CD4-positive, alpha-beta memory T cell (primary cell): ENCODE results near the gene ADGRL3. TPM values are rescaled to one million over a fixed set of nuclear protein-coding genes. Genes with fewer than 3 reads are reported as not detected.
"Not testable (repeated sequence)": the region's sequence is repeated elsewhere in the genome, so short reads cannot be mapped to it uniquely, and the experiment has no call there.

Experiments used
- CTCF ChIA-PET: fragments of 350-600 bp; sonication (Branson Sonifier 250); formaldehyde crosslinking; loops from one replicate; lab custom pipeline; 2021; ENCODE audit warnings: inconsistent platforms; ENCODE audit not compliant: partially characterized antibody; lab: Charles Lee
- POLR2A ChIA-PET: fragments of 350-600 bp; sonication (Branson Sonifier 250); formaldehyde crosslinking; loops from one replicate; lab custom pipeline; 2021; ENCODE audit not compliant: partially characterized antibody; lab: Charles Lee
- DNase-seq, 5 donors: peaks; one replicate each; pipeline versions ENCODE4 v3.0.0 to v3.0.0-alpha.2; 2020 to 2022; ENCODE audit warnings: mixed read lengths in 1 of 5
- H3K27ac ChIP-seq: one replicate; pipeline ENCODE4 v1.7.0; 2013; ENCODE audit warnings: low read depth, low read length
- H3K27me3 ChIP-seq: 2 replicates; pipeline ENCODE4 v1.7.0; 2013; ENCODE audit warnings: mild to moderate bottlenecking, low read length, moderate library complexity; ENCODE audit not compliant: insufficient read depth
- H3K36me3 ChIP-seq: 2 replicates; pipeline ENCODE4 v1.7.0; 2013; ENCODE audit warnings: mild to moderate bottlenecking, low read length, moderate library complexity; ENCODE audit not compliant: insufficient read depth
- H3K4me1 ChIP-seq: 2 replicates; pipeline ENCODE4 v1.7.0; 2013; ENCODE audit warnings: mild to moderate bottlenecking, low read length, moderate library complexity; ENCODE audit not compliant: insufficient read depth
- H3K4me3 ChIP-seq, 2 donors: one replicate each; pipeline ENCODE4 v1.7.0; 2013; ENCODE audit warnings: low read length in 2 of 2, mild to moderate bottlenecking in 1 of 2
- H3K9me3 ChIP-seq, 2 donors: one replicate each; pipeline ENCODE4 v1.7.0; 2013; ENCODE audit warnings: low read length in 2 of 2, control low read depth in 1 of 2; ENCODE audit not compliant: control insufficient read depth in 1 of 2
- H3K27ac Mint-ChIP-seq, 7 donors: one replicate each; pipeline ENCODE4 v1.8.0; 2020 to 2021; ENCODE audit warnings: mixed read lengths in 7 of 7, mild to moderate bottlenecking in 6 of 7, inconsistent platforms in 3 of 7, moderate library complexity in 3 of 7
- H3K27me3 Mint-ChIP-seq, 2 donors: one replicate each; pipeline ENCODE4 v1.8.0; 2020 to 2021; ENCODE audit warnings: mixed read lengths in 2 of 2
- H3K36me3 Mint-ChIP-seq, 2 donors: one replicate each; pipeline ENCODE4 v1.8.0; 2020 to 2021; ENCODE audit warnings: mixed read lengths in 2 of 2, inconsistent platforms in 1 of 2, mild to moderate bottlenecking in 1 of 2
- H3K4me1 Mint-ChIP-seq, 4 donors: one replicate each; pipeline ENCODE4 v1.8.0; 2020 to 2021; ENCODE audit warnings: mixed read lengths in 4 of 4, mild to moderate bottlenecking in 1 of 4
- H3K4me3 Mint-ChIP-seq, 8 donors: one replicate each; pipeline ENCODE4 v1.8.0; 2020 to 2021; ENCODE audit warnings: mixed read lengths in 8 of 8, mild to moderate bottlenecking in 7 of 8, moderate library complexity in 6 of 8, inconsistent platforms in 3 of 8
- H3K9me3 Mint-ChIP-seq, 8 donors: one replicate each; pipeline ENCODE4 v1.8.0; 2020 to 2021; ENCODE audit warnings: mixed read lengths in 8 of 8, mild to moderate bottlenecking in 5 of 8, inconsistent platforms in 3 of 8, moderate library complexity in 1 of 8
- intact Hi-C: fragments of 100-400 bp; cut with micrococcal nuclease; formaldehyde crosslinking; loops from one replicate; pipeline ENCODE4 v1.15.1; 2023
- polyA plus RNA-seq, 2 donors: library from polyadenylated mRNA; unstranded; fragments of 300-500 nt; fragmentation: Illumina TruSeq; gene quantifications; one replicate each; pipeline ENCODE4 v1.2.3, GENCODE V29; 2021
- total RNA-seq, 2 experiments: library from RNA; stranded (reverse); gene quantifications; one replicate each; pipeline ENCODE4 v1.2.3, GENCODE V29; 2021

Gene ADGRL3
- total and polyA plus RNA-seq, 4 experiments from 2014 or later: not detected

DNA sequence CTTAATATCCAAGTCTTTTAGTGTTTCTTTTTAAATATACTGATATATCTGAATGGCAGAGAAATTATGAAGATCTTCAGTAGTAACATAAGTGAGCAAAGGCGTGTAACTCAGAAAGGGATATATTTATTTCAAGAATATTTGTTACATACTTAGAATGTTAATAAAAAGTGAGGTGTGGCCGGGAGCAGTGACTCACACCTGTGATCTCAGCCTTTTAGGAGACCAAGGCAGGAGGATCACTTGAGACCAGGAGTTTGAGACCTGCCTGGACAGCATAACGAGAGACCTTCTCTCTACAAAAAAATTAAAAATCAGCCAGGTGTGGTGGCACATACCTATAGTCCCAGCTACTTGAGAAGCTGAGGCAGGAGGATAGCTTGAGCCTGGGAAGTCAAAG is 651.0 kb downstream of the ADGRL3 start:
- H3K4me1 ChIP-seq: no peaks in the 10 kb centered on the region
- Mint-ChIP-seq H3K4me1 (no peaks in the 10 kb centered on the region), H3K27ac (no peak overlapping the region), H3K9me3 (peaks cover 0 to 13% (median 1%) of the 10 kb centered on the region in 8 donors), H3K27me3 (no peaks in the 10 kb centered on the region), H3K36me3 (no peaks in the 10 kb centered on the region), H3K4me3 (no peak overlapping the region)
- ChIA-PET CTCF (no interaction called here), POLR2A (no interaction called here)
- H3K27ac ChIP-seq: no peak overlapping the region
- intact Hi-C loops: no loop called here
- DNase-seq: no peak
- H3K27me3 ChIP-seq: no peaks in the 10 kb centered on the region
- H3K9me3 ChIP-seq: no peaks in the 10 kb centered on the region
- no peak overlapping the region for H3K4me3 ChIP-seq
- H3K36me3 ChIP-seq: no peaks in the 10 kb centered on the region

DNA sequence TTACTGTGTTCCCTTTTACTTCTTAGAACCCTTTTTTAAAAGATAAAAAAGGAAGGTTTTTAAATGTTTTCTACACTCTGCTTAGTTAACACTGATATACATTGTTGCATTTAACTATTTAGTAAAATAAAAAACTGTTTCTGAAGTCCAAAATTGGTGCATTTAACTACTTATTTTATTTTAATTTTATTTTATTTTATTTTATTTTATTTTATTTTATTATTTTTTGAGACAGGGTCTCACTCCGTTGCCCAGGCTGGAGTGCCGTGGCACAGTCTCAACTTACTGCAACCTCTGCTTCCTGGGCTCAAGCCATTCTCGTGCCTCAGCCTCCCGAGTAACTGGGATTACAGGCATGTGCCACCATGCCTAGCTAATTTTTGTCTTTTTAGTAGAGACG is 652.0 kb downstream of the ADGRL3 start:
- H3K27me3 ChIP-seq, H3K4me1 Mint-ChIP-seq, CTCF ChIA-PET, H3K27me3 Mint-ChIP-seq, H3K27ac ChIP-seq, POLR2A ChIA-PET, H3K9me3 ChIP-seq, H3K36me3 Mint-ChIP-seq, H3K4me3 ChIP-seq, H3K4me3 Mint-ChIP-seq, intact Hi-C loops, H3K4me1 ChIP-seq, H3K27ac Mint-ChIP-seq, H3K36me3 ChIP-seq, DNase-seq: not testable (repeated sequence)
- peaks cover 0 to 13% (median 3%) of the 10 kb centered on the region in 8 donors for H3K9me3 Mint-ChIP-seq

DNA sequence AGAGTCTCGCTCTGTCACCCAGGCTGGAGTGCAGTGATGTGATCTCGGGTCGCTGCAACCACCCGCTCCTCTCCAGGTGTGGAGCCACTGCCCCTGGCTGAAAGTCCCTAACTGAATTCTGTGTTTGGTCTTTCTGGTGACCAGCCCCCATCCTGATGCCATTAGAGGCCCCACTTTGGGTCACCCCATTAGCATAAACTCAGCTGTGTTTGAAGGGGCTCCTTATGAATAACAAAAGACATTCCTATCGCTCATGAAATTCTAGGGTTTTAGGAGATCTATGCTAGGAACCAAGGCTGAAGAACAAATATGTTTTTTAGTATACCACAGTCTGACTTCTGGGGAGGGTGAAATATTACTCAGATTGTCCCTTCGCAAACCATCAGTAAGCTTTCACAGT is 652.9 kb downstream of the ADGRL3 start:
- Histone ChIP-seq H3K27me3 (no peaks in the 10 kb centered on the region), H3K4me1 (no peaks in the 10 kb centered on the region), H3K4me3 (no peak overlapping the region), H3K27ac (no peak overlapping the region), H3K36me3 (no peaks in the 10 kb centered on the region), H3K9me3 (no peaks in the 10 kb centered on the region)
- POLR2A ChIA-PET: no interaction called here
- H3K4me3 Mint-ChIP-seq: no peak overlapping the region
- H3K27me3 Mint-ChIP-seq: no peaks in the 10 kb centered on the region
- H3K9me3 Mint-ChIP-seq: peaks cover 0 to 17% (median 6%) of the 10 kb centered on the region in 8 donors
- intact Hi-C loops: no loop called here
- no peaks in the 10 kb centered on the region for H3K4me1 Mint-ChIP-seq
- no peak for DNase-seq
- CTCF ChIA-PET: no interaction called here
- H3K36me3 Mint-ChIP-seq: no peaks in the 10 kb centered on the region
- H3K27ac Mint-ChIP-seq: no peak overlapping the region

DNA sequence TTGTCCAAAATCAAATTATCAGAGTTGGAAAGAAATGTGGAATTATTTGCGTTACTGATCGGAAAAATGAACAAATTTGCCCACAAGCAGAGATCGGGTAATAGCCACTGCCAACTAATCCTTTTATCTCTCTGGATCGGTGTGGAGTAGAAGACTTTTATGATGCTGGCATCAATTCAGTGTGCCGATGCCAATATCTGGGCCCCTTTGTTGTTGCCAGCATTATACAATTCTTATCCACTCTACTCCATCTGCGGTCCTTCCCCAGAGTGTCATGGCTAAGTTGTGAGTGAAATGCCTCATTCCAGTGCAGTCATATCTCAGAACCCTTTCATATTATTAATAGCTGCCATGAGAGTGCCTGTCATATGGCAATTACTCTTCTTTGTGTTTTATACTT is 660.2 kb downstream of the ADGRL3 start:
- intact Hi-C loops: no loop called here
- Mint-ChIP-seq H3K4me3 (no peak overlapping the region), H3K27me3 (no peaks in the 10 kb centered on the region), H3K9me3 (peaks cover 0 to 25% (median 9%) of the 10 kb centered on the region in 8 donors), H3K27ac (no peak overlapping the region), H3K4me1 (no peaks in the 10 kb centered on the region), H3K36me3 (no peaks in the 10 kb centered on the region)
- no peak for DNase-seq
- POLR2A ChIA-PET: no interaction called here
- no peaks in the 10 kb centered on the region for H3K27me3 ChIP-seq
- H3K4me1 ChIP-seq: no peaks in the 10 kb centered on the region
- CTCF ChIA-PET: no interaction called here
- no peaks in the 10 kb centered on the region for H3K36me3 ChIP-seq
- H3K4me3 ChIP-seq: no peak overlapping the region
- no peaks in the 10 kb centered on the region for H3K9me3 ChIP-seq
- no peak overlapping the region for H3K27ac ChIP-seq

DNA sequence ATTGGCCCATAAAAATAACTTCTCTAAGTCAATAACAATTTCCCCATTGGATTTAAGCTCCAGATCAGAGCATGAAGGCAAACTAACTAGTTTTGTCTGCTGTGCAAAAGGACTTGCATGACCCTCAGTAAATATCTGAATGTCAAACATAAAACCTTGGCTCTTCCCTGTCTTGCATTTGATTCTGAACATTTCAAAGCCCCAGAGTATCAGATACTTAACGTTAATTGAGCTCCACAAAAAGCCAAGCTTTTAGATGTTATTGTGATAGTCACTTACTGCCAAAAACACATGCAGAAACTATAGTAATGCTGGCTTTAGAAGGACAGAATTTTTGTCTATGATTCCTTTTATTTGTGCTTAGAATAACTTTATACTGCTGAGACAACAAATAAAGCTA is 664.2 kb downstream of the ADGRL3 start:
- no peaks in the 10 kb centered on the region for H3K9me3 ChIP-seq
- no peaks in the 10 kb centered on the region for H3K36me3 ChIP-seq
- intact Hi-C loops: no loop called here
- H3K27ac Mint-ChIP-seq: no peak overlapping the region
- no peaks in the 10 kb centered on the region for H3K4me1 ChIP-seq
- POLR2A ChIA-PET: no interaction called here
- peaks cover 0 to 19% (median 5%) of the 10 kb centered on the region in 8 donors for H3K9me3 Mint-ChIP-seq
- no peaks in the 10 kb centered on the region for H3K27me3 ChIP-seq
- no peak overlapping the region for H3K4me3 Mint-ChIP-seq
- no peak for DNase-seq
- CTCF ChIA-PET: no interaction called here
- no peaks in the 10 kb centered on the region for H3K4me1 Mint-ChIP-seq
- no peak overlapping the region for H3K27ac ChIP-seq
- H3K27me3 Mint-ChIP-seq: no peaks in the 10 kb centered on the region
- H3K36me3 Mint-ChIP-seq: no peaks in the 10 kb centered on the region
- H3K4me3 ChIP-seq: no peak overlapping the region

DNA sequence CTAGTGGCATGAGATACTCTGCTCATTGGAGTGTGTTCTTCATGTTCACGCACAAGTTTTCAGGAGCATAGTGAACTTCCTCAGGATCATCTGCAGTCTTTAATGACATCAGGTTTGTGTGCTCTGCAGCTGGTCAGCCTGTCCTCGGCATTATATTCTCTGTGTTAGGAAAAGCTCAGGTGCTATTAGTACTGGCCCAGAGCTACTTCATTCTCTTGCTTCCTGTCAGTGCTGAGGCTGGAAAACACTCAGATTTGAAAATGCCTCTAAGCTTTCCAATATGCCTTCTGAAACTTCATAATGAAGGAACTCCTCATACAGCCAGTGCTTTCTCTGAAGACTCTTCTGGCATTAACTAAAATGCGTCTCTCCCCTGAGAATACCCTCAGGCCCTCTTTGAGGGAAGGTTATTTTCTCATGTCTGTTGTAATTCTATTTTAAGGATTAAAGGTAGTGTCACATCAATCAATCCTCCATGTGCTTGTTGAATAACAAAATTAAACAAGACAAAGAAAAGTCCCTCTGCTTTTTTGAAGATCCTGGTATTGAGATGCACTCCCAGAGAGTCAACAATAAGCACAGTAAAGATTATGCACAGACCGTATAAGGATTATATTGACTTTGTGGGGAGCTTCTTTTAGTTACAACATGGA is 666.4 kb downstream of the ADGRL3 start:
- intact Hi-C loops: no loop called here
- ChIA-PET CTCF (no interaction called here), POLR2A (no interaction called here)
- H3K4me3 ChIP-seq: no peak overlapping the region
- no peak overlapping the region for H3K4me3 Mint-ChIP-seq
- H3K27ac ChIP-seq: no peak overlapping the region
- no peaks in the 10 kb centered on the region for H3K4me1 ChIP-seq
- DNase-seq: no peak
- H3K36me3 ChIP-seq: no peaks in the 10 kb centered on the region
- no peaks in the 10 kb centered on the region for H3K36me3 Mint-ChIP-seq
- H3K27ac Mint-ChIP-seq: no peak overlapping the region
- H3K9me3 ChIP-seq: no peaks in the 10 kb centered on the region
- H3K27me3 Mint-ChIP-seq: no peaks in the 10 kb centered on the region
- no peaks in the 10 kb centered on the region for H3K4me1 Mint-ChIP-seq
- H3K9me3 Mint-ChIP-seq: peaks cover 0 to 13% (median 4%) of the 10 kb centered on the region in 8 donors
- no peaks in the 10 kb centered on the region for H3K27me3 ChIP-seq

DNA sequence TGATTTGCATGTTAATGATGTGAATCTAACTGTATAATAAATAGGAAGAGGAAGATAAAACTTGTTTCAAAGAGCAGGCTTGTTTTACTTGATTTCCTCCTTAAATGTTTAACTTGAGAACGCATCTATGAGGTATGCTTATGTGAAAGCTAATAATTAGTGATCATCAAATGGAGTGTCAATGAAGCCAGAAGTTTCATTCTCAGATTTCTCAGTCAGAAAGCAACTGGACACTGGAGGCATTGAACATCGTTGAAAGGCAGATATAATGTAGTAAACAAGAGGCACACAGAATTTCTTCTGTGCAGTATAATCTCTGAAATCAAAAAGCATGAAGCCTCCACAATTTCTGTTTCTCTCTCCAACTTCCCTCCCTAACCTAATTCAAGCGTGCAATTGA is 672.9 kb downstream of the ADGRL3 start:
- Mint-ChIP-seq H3K27ac (no peak overlapping the region), H3K4me3 (no peak overlapping the region), H3K27me3 (no peaks in the 10 kb centered on the region), H3K36me3 (no peaks in the 10 kb centered on the region), H3K9me3 (peaks cover 0 to 14% (median 7%) of the 10 kb centered on the region in 8 donors), H3K4me1 (no peaks in the 10 kb centered on the region)
- intact Hi-C loops: no loop called here
- peaks cover 0 to 5% of the 10 kb centered on the region in 2 donors for H3K9me3 ChIP-seq
- DNase-seq: no peak
- H3K4me1 ChIP-seq: no peaks in the 10 kb centered on the region
- no peaks in the 10 kb centered on the region for H3K27me3 ChIP-seq
- POLR2A ChIA-PET: no interaction called here
- CTCF ChIA-PET: no interaction called here
- no peak overlapping the region for H3K4me3 ChIP-seq
- H3K36me3 ChIP-seq: no peaks in the 10 kb centered on the region
- no peak overlapping the region for H3K27ac ChIP-seq

DNA sequence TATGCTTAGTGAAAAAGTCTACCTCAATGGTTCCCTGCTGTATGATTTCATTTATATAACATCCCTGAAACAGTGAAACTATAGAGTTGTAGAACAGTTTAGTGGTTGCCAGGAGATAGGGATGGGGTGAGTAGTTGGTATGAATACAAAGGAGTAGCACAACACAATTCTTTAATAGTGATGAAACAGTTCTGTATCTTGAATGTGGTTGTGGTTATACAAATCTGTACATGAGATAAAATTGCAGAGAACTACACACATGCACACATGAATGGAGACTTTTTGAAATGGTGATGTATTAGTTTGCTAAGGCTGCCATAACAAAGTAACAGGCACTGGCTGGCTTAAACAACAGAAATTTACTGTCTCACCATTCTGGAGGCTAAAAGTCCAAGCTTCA is 677.1 kb downstream of the ADGRL3 start:
- ChIA-PET CTCF (no interaction called here), POLR2A (no interaction called here)
- no peaks in the 10 kb centered on the region for H3K27me3 Mint-ChIP-seq
- no peaks in the 10 kb centered on the region for H3K4me1 ChIP-seq
- peaks cover 0 to 14% (median 7%) of the 10 kb centered on the region in 8 donors for H3K9me3 Mint-ChIP-seq
- intact Hi-C loops: no loop called here
- DNase-seq: no peak
- no peaks in the 10 kb centered on the region for H3K27me3 ChIP-seq
- no peak overlapping the region for H3K4me3 ChIP-seq
- H3K36me3 Mint-ChIP-seq: no peaks in the 10 kb centered on the region
- H3K36me3 ChIP-seq: no peaks in the 10 kb centered on the region
- H3K27ac Mint-ChIP-seq: no peak overlapping the region
- H3K9me3 ChIP-seq: peaks cover 0 to 5% of the 10 kb centered on the region in 2 donors
- no peaks in the 10 kb centered on the region for H3K4me1 Mint-ChIP-seq
- H3K4me3 Mint-ChIP-seq: no peak overlapping the region
- H3K27ac ChIP-seq: no peak overlapping the region
